Brain microvascular endothelial cell (primary cell): ENCODE results near the gene RNF213.
A peak's percentile ranks its signal among the peaks of the same experiment; 100 is the strongest.

Source experiments
- DNase-seq: peaks from one replicate; pipeline ENCODE4 v3.0.0-alpha.2; 2020
- H3K27ac ChIP-seq: fragments of 250-450 bp; sonication (Bioruptor Pico); 2 replicates; pipeline ENCODE4 v1.5.1; 2020; ENCODE audit warnings: mild to moderate bottlenecking, moderate library complexity
- H3K27me3 ChIP-seq: fragments of 250-450 bp; sonication (Bioruptor Pico); replicated peaks from 2 replicates; pipeline ENCODE4 v1.5.1; 2020; ENCODE audit warnings: mild to moderate bottlenecking
- H3K36me3 ChIP-seq: fragments of 250-450 bp; sonication (Bioruptor Pico); replicated peaks from 2 replicates; pipeline ENCODE4 v1.5.1; 2020; ENCODE audit warnings: mild to moderate bottlenecking
- H3K4me3 ChIP-seq: 2 replicates; pipeline ENCODE4 v1.5.1; 2011; ENCODE audit warnings: low read depth, mild to moderate bottlenecking, control low read depth, low read length, moderate library complexity
- CTCF ChIP-seq: IDR thresholded peaks from 2 replicates; pipeline ENCODE4 v1.5.1; 2011; ENCODE audit warnings: low read depth, mild to moderate bottlenecking, moderate library complexity, low read length, control low read depth, inconsistent platforms; ENCODE audit errors: missing control alignments
- in situ Hi-C: cut with HindIII; loops from 2 replicates; pipeline ENCODE4 v1.10.0; 2017; ENCODE audit warnings: low sequenced_read_pairs, low pct_ligation_motif_present

Gene RNF213

DNA sequence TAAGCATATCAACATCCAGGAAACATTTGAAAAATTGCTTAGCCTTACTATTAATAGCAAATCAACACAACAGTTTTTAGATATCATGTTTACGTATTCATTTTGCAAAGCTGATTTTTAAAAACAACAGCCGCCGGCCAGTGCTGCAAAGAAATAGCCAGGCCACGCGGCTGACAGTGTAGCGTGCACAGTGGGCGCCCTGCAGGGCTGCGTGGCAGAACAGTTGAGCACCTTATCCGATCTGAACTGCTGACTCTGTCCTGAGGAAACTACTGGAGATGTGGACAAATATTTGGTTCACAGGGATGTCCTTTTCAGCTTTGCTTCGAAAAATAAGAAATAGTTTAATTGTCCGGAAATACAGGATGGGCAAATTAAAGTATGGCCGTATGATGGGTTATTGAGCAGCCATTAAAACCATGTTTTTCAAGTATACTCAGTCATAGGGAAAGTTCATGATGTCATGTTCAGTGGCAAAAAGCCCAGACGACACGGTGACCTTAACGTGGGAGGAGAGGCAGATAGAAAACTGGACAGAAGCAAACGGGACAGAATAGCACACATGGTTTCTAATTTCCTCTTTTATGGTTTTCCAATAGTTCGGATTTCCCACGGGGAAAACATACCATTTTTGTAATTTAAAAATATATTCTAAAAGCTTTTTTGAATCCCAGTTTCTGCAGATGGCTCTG, 101.9 kb downstream of the RNF213 start:
- peak; percentile 47 for DNase-seq
- no peak for TF ChIP-seq CTCF
- Histone ChIP-seq H3K27me3 (no peaks in the 10 kb centered on the region), H3K36me3 (peaks cover 69% of the 10 kb centered on the region), H3K27ac (no peak overlapping the region), H3K4me3 (no peak overlapping the region)
- in situ Hi-C loops: no loop called here

DNA sequence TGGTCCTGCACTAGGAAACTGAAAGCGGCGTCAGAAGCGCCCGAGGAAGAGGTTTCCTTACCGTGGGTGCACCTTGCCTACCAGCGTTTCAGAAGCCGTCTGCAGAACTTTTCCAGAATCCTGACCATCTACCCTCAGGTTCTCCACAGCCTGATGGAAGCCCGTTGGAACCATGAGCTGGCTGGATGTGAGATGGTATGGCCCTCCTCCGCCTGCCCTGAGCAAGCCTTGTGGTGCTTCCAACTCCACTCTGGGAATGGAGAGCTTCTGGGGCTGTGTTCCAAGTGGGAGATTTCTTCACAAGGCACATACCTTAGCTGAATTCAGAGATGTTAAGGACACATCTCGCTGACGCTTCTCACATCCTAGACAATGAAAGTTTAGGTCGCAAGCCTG, 102.5 kb downstream of the RNF213 start:
- Histone ChIP-seq H3K27me3 (no peaks in the 10 kb centered on the region), H3K36me3 (peaks cover 64% of the 10 kb centered on the region), H3K4me3 (no peak overlapping the region), H3K27ac (no peak overlapping the region)
- no peak for DNase-seq
- TF ChIP-seq CTCF: no peak
- in situ Hi-C loops: no loop called here

- no peak for DNase-seq
- in situ Hi-C loops: no loop called here
- H3K27ac ChIP-seq: no peak overlapping the region
- no peak for TF ChIP-seq CTCF
- no peaks in the 10 kb centered on the region for H3K27me3 ChIP-seq
- H3K36me3 ChIP-seq: peaks cover 63% of the 10 kb centered on the region
- no peak overlapping the region for H3K4me3 ChIP-seq
Measured at GRCh38 chr17:80363518-80364090, 103.0 kb downstream of the RNF213 start.

GRCh38 chr17:80364091-80364691, 103.5 kb downstream of the RNF213 start:
- Histone ChIP-seq H3K4me3 (no peak overlapping the region), H3K36me3 (peaks cover 64% of the 10 kb centered on the region), H3K27ac (no peak overlapping the region), H3K27me3 (no peaks in the 10 kb centered on the region)
- no peak for DNase-seq
- peak; percentile 69 for TF ChIP-seq CTCF
- in situ Hi-C loops: no loop called here

- in situ Hi-C loops: no loop called here
- no peak for TF ChIP-seq CTCF
- H3K27me3 ChIP-seq: no peaks in the 10 kb centered on the region
- DNase-seq: no peak
- H3K36me3 ChIP-seq: peaks cover 70% of the 10 kb centered on the region
- H3K27ac ChIP-seq: no peak overlapping the region
- no peak overlapping the region for H3K4me3 ChIP-seq
Measured at GRCh38 chr17:80365001-80365965, 104.6 kb downstream of the RNF213 start.
